ENCODE data around the gene OOSP3.
"Not testable (repeated sequence)": the region's sequence is repeated elsewhere in the genome, so short reads cannot be mapped to it uniquely, and the experiment has no call there.

OOSP3 gene

GRCh38 chr11:59878575-59878974, at the start of gene OOSP3:
TSS of gene OOSP3 (plus strand) at chr11:59878782. CDS start at chr11:59878809, 27 bp downstream.
- H3K4me1 Mint-ChIP-seq (ENCODE audit: low read depth): no peaks in the 10 kb centered on the region
- peaks cover 4% of the 10 kb centered on the region for H3K27me3 Mint-ChIP-seq (ENCODE audit: low read depth)
- H3K36me3 Mint-ChIP-seq (ENCODE audit: low read depth): no peaks in the 10 kb centered on the region
- no peak for DNase-seq (ENCODE audit: low spot score)
- H3K27ac Mint-ChIP-seq: no peak within 1 kb of the TSS
- H3K4me3 Mint-ChIP-seq: no peak within 1 kb of the TSS
- H3K9me3 Mint-ChIP-seq: no peaks in the 10 kb centered on the region

GRCh38 chr11:59829358-59829757, 49.2 kb upstream of the OOSP3 start:
- H3K27me3 Mint-ChIP-seq (ENCODE audit: low read depth): no peaks in the 10 kb centered on the region
- H3K9me3 Mint-ChIP-seq: no peaks in the 10 kb centered on the region
- H3K4me1 Mint-ChIP-seq (ENCODE audit: low read depth): peaks cover 6% of the 10 kb centered on the region
- no peak overlapping the region for H3K4me3 Mint-ChIP-seq
- H3K36me3 Mint-ChIP-seq (ENCODE audit: low read depth): no peaks in the 10 kb centered on the region
- DNase-seq (ENCODE audit: low spot score): no peak
- H3K27ac Mint-ChIP-seq: no peak overlapping the region

GRCh38 chr11:59833602-59834001, 45.0 kb upstream of the OOSP3 start:
- Mint-ChIP-seq H3K4me1 (ENCODE audit: low read depth) (peaks cover 6% of the 10 kb centered on the region), H3K27ac (no peak overlapping the region), H3K9me3 (no peaks in the 10 kb centered on the region), H3K27me3 (ENCODE audit: low read depth) (peaks cover 3% of the 10 kb centered on the region), H3K36me3 (ENCODE audit: low read depth) (no peaks in the 10 kb centered on the region), H3K4me3 (no peak overlapping the region)
- DNase-seq (ENCODE audit: low spot score): no peak

- H3K36me3 Mint-ChIP-seq (ENCODE audit: low read depth): no peaks in the 10 kb centered on the region
- H3K27ac Mint-ChIP-seq: no peak overlapping the region
Measured at GRCh38 chr11:59839615-59840014, 39.0 kb upstream of the OOSP3 start.

GRCh38 chr11:59841514-59841913, 37.1 kb upstream of the OOSP3 start:
- peaks cover 8% of the 10 kb centered on the region for H3K4me1 Mint-ChIP-seq (ENCODE audit: low read depth)
- no peak overlapping the region for H3K4me3 Mint-ChIP-seq
- no peak for DNase-seq (ENCODE audit: low spot score)
- H3K27ac Mint-ChIP-seq: no peak overlapping the region
- H3K27me3 Mint-ChIP-seq (ENCODE audit: low read depth): no peaks in the 10 kb centered on the region
- no peaks in the 10 kb centered on the region for H3K9me3 Mint-ChIP-seq
- H3K36me3 Mint-ChIP-seq (ENCODE audit: low read depth): no peaks in the 10 kb centered on the region

More at GRCh38 chr11:59839615-59840014, 39.0 kb upstream of the OOSP3 start:
- H3K27me3 Mint-ChIP-seq (ENCODE audit: low read depth): peaks cover 1% of the 10 kb centered on the region
- no peak for DNase-seq (ENCODE audit: low spot score)
- no peak overlapping the region for H3K4me3 Mint-ChIP-seq
- H3K4me1 Mint-ChIP-seq (ENCODE audit: low read depth): peaks cover 6% of the 10 kb centered on the region
- H3K9me3 Mint-ChIP-seq: no peaks in the 10 kb centered on the region

- Mint-ChIP-seq H3K36me3 (ENCODE audit: low read depth) (no peaks in the 10 kb centered on the region), H3K27ac (no peak overlapping the region), H3K4me1 (ENCODE audit: low read depth) (peaks cover 8% of the 10 kb centered on the region), H3K27me3 (ENCODE audit: low read depth) (no peaks in the 10 kb centered on the region), H3K4me3 (no peak overlapping the region), H3K9me3 (no peaks in the 10 kb centered on the region)
- no peak for DNase-seq (ENCODE audit: low spot score)
Measured at GRCh38 chr11:59842316-59842715, 36.3 kb upstream of the OOSP3 start.

GRCh38 chr11:59845399-59845798, 33.2 kb upstream of the OOSP3 start, which contains the start of gene CBLIF:
TSS of gene CBLIF (minus strand) at chr11:59845499. CDS start at chr11:59845453, 46 bp downstream.
- H3K4me3 Mint-ChIP-seq: no peak within 1 kb of the TSS
- no peaks in the 10 kb centered on the region for H3K36me3 Mint-ChIP-seq (ENCODE audit: low read depth)
- H3K4me1 Mint-ChIP-seq (ENCODE audit: low read depth): peaks cover 8% of the 10 kb centered on the region
- no peak for DNase-seq (ENCODE audit: low spot score)
- no peaks in the 10 kb centered on the region for H3K9me3 Mint-ChIP-seq
- H3K27me3 Mint-ChIP-seq (ENCODE audit: low read depth): no peaks in the 10 kb centered on the region
- H3K27ac Mint-ChIP-seq: no peak within 1 kb of the TSS

GRCh38 chr11:59846556-59846955, 32.0 kb upstream of the OOSP3 start:
- no peak for DNase-seq (ENCODE audit: low spot score)
- Mint-ChIP-seq H3K4me1 (ENCODE audit: low read depth) (peaks cover 5% of the 10 kb centered on the region), H3K4me3 (no peak overlapping the region), H3K27ac (no peak overlapping the region), H3K9me3 (no peaks in the 10 kb centered on the region), H3K27me3 (ENCODE audit: low read depth) (no peaks in the 10 kb centered on the region), H3K36me3 (ENCODE audit: low read depth) (no peaks in the 10 kb centered on the region)

GRCh38 chr11:59847626-59848025, 31.0 kb upstream of the OOSP3 start:
- peaks cover 2% of the 10 kb centered on the region for H3K4me1 Mint-ChIP-seq (ENCODE audit: low read depth)
- H3K9me3 Mint-ChIP-seq: no peaks in the 10 kb centered on the region
- H3K4me3 Mint-ChIP-seq: no peak overlapping the region
- no peak overlapping the region for H3K27ac Mint-ChIP-seq
- H3K27me3 Mint-ChIP-seq (ENCODE audit: low read depth): no peaks in the 10 kb centered on the region
- DNase-seq (ENCODE audit: low spot score): no peak
- H3K36me3 Mint-ChIP-seq (ENCODE audit: low read depth): no peaks in the 10 kb centered on the region

GRCh38 chr11:59848439-59848838, 30.1 kb upstream of the OOSP3 start:
- not testable (repeated sequence) for H3K4me1 Mint-ChIP-seq (ENCODE audit: low read depth); H3K27me3 Mint-ChIP-seq (ENCODE audit: low read depth); DNase-seq (ENCODE audit: low spot score); H3K4me3 Mint-ChIP-seq; H3K9me3 Mint-ChIP-seq; H3K27ac Mint-ChIP-seq; H3K36me3 Mint-ChIP-seq (ENCODE audit: low read depth)

GRCh38 chr11:59849129-59849528, 29.5 kb upstream of the OOSP3 start:
- H3K4me1 Mint-ChIP-seq (ENCODE audit: low read depth): peaks cover 4% of the 10 kb centered on the region
- H3K4me3 Mint-ChIP-seq: no peak overlapping the region
- no peaks in the 10 kb centered on the region for H3K9me3 Mint-ChIP-seq
- H3K27me3 Mint-ChIP-seq (ENCODE audit: low read depth): no peaks in the 10 kb centered on the region
- no peaks in the 10 kb centered on the region for H3K36me3 Mint-ChIP-seq (ENCODE audit: low read depth)
- DNase-seq (ENCODE audit: low spot score): no peak
- H3K27ac Mint-ChIP-seq: no peak overlapping the region

GRCh38 chr11:59849551-59849950, 29.0 kb upstream of the OOSP3 start:
- not testable (repeated sequence) for DNase-seq (ENCODE audit: low spot score); H3K4me3 Mint-ChIP-seq; H3K36me3 Mint-ChIP-seq (ENCODE audit: low read depth); H3K27me3 Mint-ChIP-seq (ENCODE audit: low read depth); H3K27ac Mint-ChIP-seq; H3K9me3 Mint-ChIP-seq; H3K4me1 Mint-ChIP-seq (ENCODE audit: low read depth)

GRCh38 chr11:59851416-59851815, 27.2 kb upstream of the OOSP3 start:
- not testable (repeated sequence) for DNase-seq (ENCODE audit: low spot score); H3K4me3 Mint-ChIP-seq; H3K9me3 Mint-ChIP-seq; H3K27me3 Mint-ChIP-seq (ENCODE audit: low read depth); H3K36me3 Mint-ChIP-seq (ENCODE audit: low read depth); H3K27ac Mint-ChIP-seq; H3K4me1 Mint-ChIP-seq (ENCODE audit: low read depth)

- Mint-ChIP-seq H3K36me3 (ENCODE audit: low read depth) (peaks cover 17% of the 10 kb centered on the region), H3K27me3 (ENCODE audit: low read depth) (no peaks in the 10 kb centered on the region), H3K27ac (no peak overlapping the region), H3K4me1 (ENCODE audit: low read depth) (peaks cover 35% of the 10 kb centered on the region), H3K4me3 (no peak overlapping the region), H3K9me3 (peaks cover 19% of the 10 kb centered on the region)
- no peak for DNase-seq (ENCODE audit: low spot score)
Measured at GRCh38 chr11:59854871-59855270, 23.7 kb upstream of the OOSP3 start.
